HepG2 (cell line): ENCODE data around the gene FAM174C. TPM values are rescaled to one million over a fixed set of nuclear protein-coding genes. Genes with fewer than 3 reads are reported as not detected.

Source experiments
- DDIT3 ChIP-seq: sonication (generic); formaldehyde crosslinking; IDR thresholded peaks from 2 replicates; pipeline ENCODE4 v1.4.0; 2020; ENCODE audit warnings: mild to moderate bottlenecking, missing genetic modification reagents
- ELF3 ChIP-seq: IDR thresholded peaks from 2 replicates; pipeline ENCODE4 v1.6.1; 2016; ENCODE audit warnings: missing genetic modification reagents, missing compliant biosample characterization
- ETV6 ChIP-seq: sonication (generic); formaldehyde crosslinking; conservative IDR thresholded peaks from 2 replicates; pipeline ENCODE4 v1.4.0; 2020; ENCODE audit warnings: missing genetic modification reagents
- FOXK1 ChIP-seq: sonication (generic); formaldehyde crosslinking; IDR thresholded peaks from 2 replicates; pipeline ENCODE4 v1.4.0; 2020; ENCODE audit warnings: low read depth, missing genetic modification reagents, borderline replicate concordance
- HMG20A ChIP-seq: IDR thresholded peaks from 2 replicates; pipeline ENCODE4 v1.6.1; 2016; ENCODE audit warnings: borderline replicate concordance
- HNRNPH1 ChIP-seq: fragments of 200-400 bp; formaldehyde crosslinking; optimal IDR thresholded peaks from 2 replicates; pipeline ENCODE3; 2017; ENCODE audit warnings: mild to moderate bottlenecking, low read depth, low read length
- IRX3 ChIP-seq: sonication (generic); formaldehyde crosslinking; IDR thresholded peaks from 2 replicates; pipeline ENCODE4 v1.8.1; 2023; ENCODE audit warnings: mild to moderate bottlenecking, low read depth, missing genetic modification reagents, borderline replicate concordance
- KLF11 ChIP-seq: IDR thresholded peaks from 2 replicates; pipeline ENCODE4 v1.6.1; 2016; ENCODE audit warnings: missing compliant biosample characterization
- MIER2 ChIP-seq: IDR thresholded peaks from 2 replicates; pipeline ENCODE4 v1.6.1; 2016; ENCODE audit warnings: missing biosample characterization, missing genetic modification reagents
- PHF21A ChIP-seq: sonication (generic); formaldehyde crosslinking; IDR thresholded peaks from 2 replicates; pipeline ENCODE4 v1.5.0; 2020; ENCODE audit warnings: mild to moderate bottlenecking, missing genetic modification reagents
- TARDBP ChIP-seq: sonication (generic); formaldehyde crosslinking; IDR thresholded peaks from 2 replicates; pipeline ENCODE4 v1.8.0; 2022; ENCODE audit warnings: mild to moderate bottlenecking, missing genetic modification reagents
- TBX2 ChIP-seq: sonication (generic); formaldehyde crosslinking; IDR thresholded peaks from 2 replicates; pipeline ENCODE4 v1.5.0; 2020; ENCODE audit warnings: missing genetic modification reagents, mild to moderate bottlenecking, borderline replicate concordance
- ZNF124 ChIP-seq: sonication (generic); formaldehyde crosslinking; IDR thresholded peaks from 2 replicates; pipeline ENCODE4 v1.4.0; 2020; ENCODE audit warnings: missing genetic modification reagents
- ZNF232 ChIP-seq: sonication (generic); formaldehyde crosslinking; IDR thresholded peaks from 2 replicates; pipeline ENCODE4 v1.4.0; 2020; ENCODE audit warnings: missing genetic modification reagents, borderline replicate concordance
- ZNF574 ChIP-seq: sonication (generic); formaldehyde crosslinking; IDR thresholded peaks from 2 replicates; pipeline ENCODE4 v1.4.0; 2020; ENCODE audit warnings: missing genetic modification reagents
- ZNF609 ChIP-seq: sonication (generic); formaldehyde crosslinking; IDR thresholded peaks from 2 replicates; pipeline ENCODE4 v1.4.0; 2020; ENCODE audit warnings: mild to moderate bottlenecking, missing genetic modification reagents, borderline replicate concordance
- polyA plus RNA-seq, 8 experiments: library from polyadenylated mRNA; depleted of rRNA in 3 of 8; stranded (reverse) in 7 of 8; unstranded in 1 of 8; fragments of >200 nt; fragmentation: Illumina TruSeq in 4 of 8; extraction: Trizol in 4 of 8; gene quantifications; 2 replicates each; pipeline versions ENCODE4 v1.2.1 to v1.2.3, GENCODE V29; 2011 to 2016; ENCODE audit warnings: low read depth in 4 of 8, missing spikeins in 1 of 8, mixed read lengths in 1 of 8; ENCODE audit not compliant: insufficient read depth in 1 of 8
- total RNA-seq, 5 experiments: library from RNA; depleted of rRNA; stranded (reverse); fragments of >200 nt; fragmentation: Illumina TruSeq; extraction: Trizol; gene quantifications; 2 replicates each; pipeline ENCODE4 v1.2.3, GENCODE V29; 2016; ENCODE audit warnings: low read depth in 1 of 5
- TF ChIP-seq, protein P1 (sequence below): sonication (generic); formaldehyde crosslinking; IDR thresholded peaks from 2 replicates; pipeline ENCODE4 v1.4.0; 2020; ENCODE audit warnings: missing genetic modification reagents, borderline replicate concordance

Gene FAM174C
- total and polyA plus RNA-seq, 2 of the 13 experiments (the other 11 are each of a cell fraction or from before 2014, with no cell fraction given) = 19.5 to 31.3 TPM

GRCh38 chr19:1244693-1245451, 30.5 kb upstream of the FAM174C start (continued):
- TF ChIP-seq DDIT3 (CRISPR knock-in tag) = no peak
- TF ChIP-seq IRX3 (CRISPR knock-in tag) = no peak
- peak; percentile 95 for TF ChIP-seq ELF3 (CRISPR knock-in tag)
- TF ChIP-seq, protein P1, sequence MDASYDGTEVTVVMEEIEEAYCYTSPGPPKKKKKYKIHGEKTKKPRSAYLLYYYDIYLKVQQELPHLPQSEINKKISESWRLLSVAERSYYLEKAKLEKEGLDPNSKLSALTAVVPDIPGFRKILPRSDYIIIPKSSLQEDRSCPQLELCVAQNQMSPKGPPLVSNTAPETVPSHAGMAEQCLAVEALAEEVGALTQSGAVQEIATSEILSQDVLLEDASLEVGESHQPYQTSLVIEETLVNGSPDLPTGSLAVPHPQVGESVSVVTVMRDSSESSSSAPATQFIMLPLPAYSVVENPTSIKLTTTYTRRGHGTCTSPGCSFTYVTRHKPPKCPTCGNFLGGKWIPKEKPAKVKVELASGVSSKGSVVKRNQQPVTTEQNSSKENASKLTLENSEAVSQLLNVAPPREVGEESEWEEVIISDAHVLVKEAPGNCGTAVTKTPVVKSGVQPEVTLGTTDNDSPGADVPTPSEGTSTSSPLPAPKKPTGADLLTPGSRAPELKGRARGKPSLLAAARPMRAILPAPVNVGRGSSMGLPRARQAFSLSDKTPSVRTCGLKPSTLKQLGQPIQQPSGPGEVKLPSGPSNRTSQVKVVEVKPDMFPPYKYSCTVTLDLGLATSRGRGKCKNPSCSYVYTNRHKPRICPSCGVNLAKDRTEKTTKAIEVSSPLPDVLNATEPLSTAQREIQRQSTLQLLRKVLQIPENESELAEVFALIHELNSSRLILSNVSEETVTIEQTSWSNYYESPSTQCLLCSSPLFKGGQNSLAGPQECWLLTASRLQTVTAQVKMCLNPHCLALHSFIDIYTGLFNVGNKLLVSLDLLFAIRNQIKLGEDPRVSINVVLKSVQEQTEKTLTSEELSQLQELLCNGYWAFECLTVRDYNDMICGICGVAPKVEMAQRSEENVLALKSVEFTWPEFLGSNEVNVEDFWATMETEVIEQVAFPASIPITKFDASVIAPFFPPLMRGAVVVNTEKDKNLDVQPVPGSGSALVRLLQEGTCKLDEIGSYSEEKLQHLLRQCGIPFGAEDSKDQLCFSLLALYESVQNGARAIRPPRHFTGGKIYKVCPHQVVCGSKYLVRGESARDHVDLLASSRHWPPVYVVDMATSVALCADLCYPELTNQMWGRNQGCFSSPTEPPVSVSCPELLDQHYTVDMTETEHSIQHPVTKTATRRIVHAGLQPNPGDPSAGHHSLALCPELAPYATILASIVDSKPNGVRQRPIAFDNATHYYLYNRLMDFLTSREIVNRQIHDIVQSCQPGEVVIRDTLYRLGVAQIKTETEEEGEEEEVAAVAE (CRISPR knock-in tag) = 0 out of 2 replicates have a peak, but pooled peaks have one; percentile 39
- peak; percentile 35; the same call in 1 of the 2 replicates for TF ChIP-seq ZNF124 (CRISPR knock-in tag)
- peak; percentile 99 for TF ChIP-seq PHF21A
- TF ChIP-seq HNRNPH1 = no peak
- TF ChIP-seq ZNF574 = peak; percentile 85
- TF ChIP-seq KLF11 = 0 out of 2 replicates have a peak, but pooled peaks have one; percentile 62
- no peak for TF ChIP-seq ETV6
- no peak for TF ChIP-seq MIER2
- peak; percentile 87 for TF ChIP-seq FOXK1 (CRISPR knock-in tag)
- TF ChIP-seq HMG20A = peak; percentile 60; the same call in 1 of the 2 replicates
- TF ChIP-seq ZNF609 (CRISPR knock-in tag) = peak; percentile 90; the same call in 1 of the 2 replicates
- peak; percentile 87 for TF ChIP-seq TARDBP (CRISPR knock-in tag)
- TF ChIP-seq TBX2 (CRISPR knock-in tag) = peak; percentile 97
- TF ChIP-seq ZNF232 (CRISPR knock-in tag) = peak; percentile 47; the same call in 1 of the 2 replicates
